ENCODE measurements around the gene TAF8. TPM values are rescaled to one million over a fixed set of nuclear protein-coding genes. Genes with fewer than 3 reads are reported as not detected.
A peak's percentile ranks its signal among the peaks of the same experiment; 100 is the strongest.

Gene TAF8
- total RNA-seq, 2 experiments from 2014 or later, result 44.1 TPM

GRCh38 chr6:42084889-42085288, 34.6 kb downstream of the TAF8 start:
- CTCF ChIA-PET, result interaction anchor here (1.7 kb wide), 1 partner anchor 19 kb away, joined by 10 read pairs; no protein-coding TSS in a partner anchor
- ATAC-seq (no peak), DNase-seq (no peak)
- Mint-ChIP-seq H3K27ac (no peak overlapping the region), H3K4me3 (no peak overlapping the region), H3K4me1 (ENCODE audit: low read depth) (no peaks in the 10 kb centered on the region), H3K27me3 (ENCODE audit: low read depth) (no peaks in the 10 kb centered on the region), H3K36me3 (ENCODE audit: low read depth) (peaks cover 12% of the 10 kb centered on the region), H3K9me3 (ENCODE audit: insufficient read depth) (no peaks in the 10 kb centered on the region)
- POLR2A ChIA-PET, result no interaction called here

DNA sequence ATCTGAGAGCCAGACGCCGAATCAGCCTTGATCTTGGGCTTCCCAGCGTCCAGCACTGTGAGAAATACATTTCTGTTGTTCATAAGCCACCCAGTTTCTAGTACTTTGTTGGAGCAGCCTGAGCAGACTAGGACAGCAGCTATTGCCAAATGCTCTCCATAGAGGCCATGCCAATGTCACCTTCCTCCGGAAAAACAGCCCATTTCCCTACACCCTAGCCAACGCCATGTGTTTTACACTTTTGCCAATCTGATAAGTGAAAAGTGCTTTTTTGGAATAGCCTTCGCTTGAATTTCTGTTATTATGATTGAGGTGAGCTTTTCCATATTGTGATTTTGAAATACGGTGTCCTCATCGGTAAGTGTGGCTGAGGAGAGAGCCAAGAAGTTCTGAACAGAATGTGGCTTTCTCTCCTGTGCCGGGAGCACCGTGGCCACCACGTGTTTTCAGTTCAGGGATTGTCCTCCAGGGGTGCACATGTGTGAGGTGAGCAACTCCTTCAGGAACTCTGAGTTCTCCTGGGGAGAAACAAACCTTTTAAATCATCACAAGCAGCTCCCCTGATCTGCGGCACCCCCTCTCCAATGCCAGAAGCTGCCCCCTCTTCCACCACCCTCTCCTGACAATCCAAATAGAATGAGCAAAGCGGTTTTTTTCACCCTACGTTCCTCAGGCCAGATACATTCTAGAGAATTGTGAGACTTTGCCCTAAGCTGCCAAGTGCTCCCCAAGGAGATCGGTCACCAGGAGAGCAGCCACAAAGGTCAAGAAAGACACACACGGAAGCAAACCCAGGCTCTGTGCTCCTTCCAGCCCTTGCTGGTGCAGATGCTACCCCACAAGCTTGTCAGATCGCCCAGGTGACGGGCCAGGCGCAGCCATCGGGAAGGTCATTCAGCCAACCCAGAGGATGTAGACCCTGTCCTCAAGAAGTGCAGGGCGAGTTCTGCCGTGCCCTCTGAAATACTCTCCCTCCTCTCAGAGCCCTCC, 36.0 kb downstream of the TAF8 start:
- CTCF ChIA-PET, result interaction anchor here (0.8 to 1.7 kb wide), 3 partner anchors 18 to 128 kb away, joined by 3 to 10 read pairs (median 8); no protein-coding TSS in a partner anchor
- no peak overlapping the region for H3K27ac Mint-ChIP-seq
- POLR2A ChIA-PET, result no interaction called here

GRCh38 chr6:42088101-42088591, 37.8 kb downstream of the TAF8 start:
- DNase-seq (no peak), ATAC-seq (no peak)
- POLR2A ChIA-PET, result no interaction called here
- H3K36me3 Mint-ChIP-seq (ENCODE audit: low read depth), result peaks cover 4% of the 10 kb centered on the region
- no peak overlapping the region for H3K27ac Mint-ChIP-seq
- no peak overlapping the region for H3K4me3 Mint-ChIP-seq
- no peaks in the 10 kb centered on the region for H3K27me3 Mint-ChIP-seq (ENCODE audit: low read depth)
- CTCF ChIA-PET, result interaction anchor here (2.5 kb wide), 1 partner anchor 16 kb away, joined by 14 read pairs; no protein-coding TSS in a partner anchor
- H3K4me1 Mint-ChIP-seq (ENCODE audit: low read depth), result no peaks in the 10 kb centered on the region
- H3K9me3 Mint-ChIP-seq (ENCODE audit: insufficient read depth), result no peaks in the 10 kb centered on the region

More for the DNA sequence above, 36.0 kb downstream of the TAF8 start:
- H3K4me3 Mint-ChIP-seq, result no peak overlapping the region
- no peaks in the 10 kb centered on the region for H3K27me3 Mint-ChIP-seq (ENCODE audit: low read depth)
- no peaks in the 10 kb centered on the region for H3K9me3 Mint-ChIP-seq (ENCODE audit: insufficient read depth)
- no peak for DNase-seq
- no peak for ATAC-seq
- H3K4me1 Mint-ChIP-seq (ENCODE audit: low read depth), result no peaks in the 10 kb centered on the region
- H3K36me3 Mint-ChIP-seq (ENCODE audit: low read depth), result peaks cover 8% of the 10 kb centered on the region

DNA sequence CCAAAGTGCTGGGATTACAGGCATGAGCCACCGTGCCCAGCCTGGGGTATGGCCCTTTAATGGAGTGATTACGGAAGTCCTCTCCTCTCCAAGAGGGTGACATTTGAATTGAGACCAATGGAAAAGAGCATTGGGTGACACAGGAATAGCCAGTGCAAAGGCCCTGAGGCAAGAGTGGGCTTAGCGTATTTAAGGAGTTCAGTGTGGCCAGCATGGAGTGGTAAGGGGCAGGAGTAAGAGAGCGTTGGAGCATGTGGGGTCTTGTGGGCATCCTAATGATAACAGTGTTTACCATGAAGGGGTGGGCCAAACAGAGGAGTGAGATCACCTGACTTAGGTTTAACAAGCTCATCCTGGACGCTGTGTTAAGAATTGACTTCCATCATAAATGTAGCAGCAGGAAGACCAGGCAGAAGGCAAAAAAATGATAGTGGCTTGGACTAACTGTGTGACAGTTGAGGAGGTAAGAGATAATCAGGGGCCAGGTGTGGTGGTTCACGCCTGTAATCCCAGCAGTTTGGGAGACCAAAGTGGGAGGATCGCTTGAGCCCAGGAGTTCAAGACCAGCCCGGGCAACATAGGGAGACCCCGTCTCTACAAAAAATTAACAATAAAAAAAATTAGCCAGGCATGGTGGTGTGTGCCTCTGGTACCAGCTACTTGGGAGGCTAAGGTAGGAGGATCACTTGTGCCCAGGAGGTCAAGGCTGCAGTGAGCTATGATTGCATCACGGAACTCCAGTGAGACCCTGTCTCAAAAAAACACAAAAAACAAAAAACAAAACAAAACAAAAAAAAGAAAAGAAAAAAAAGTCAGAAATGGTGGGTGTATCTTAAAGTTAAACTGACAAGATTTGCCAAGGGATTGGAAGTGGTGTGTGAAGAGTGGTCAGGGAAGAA, 40.7 kb downstream of the TAF8 start:
- Mint-ChIP-seq H3K9me3 (ENCODE audit: insufficient read depth) (no peaks in the 10 kb centered on the region), H3K4me1 (ENCODE audit: low read depth) (no peaks in the 10 kb centered on the region), H3K4me3 (no peak overlapping the region), H3K27ac (no peak overlapping the region), H3K27me3 (ENCODE audit: low read depth) (no peaks in the 10 kb centered on the region), H3K36me3 (ENCODE audit: low read depth) (no peaks in the 10 kb centered on the region)
- ATAC-seq, result no peak
- POLR2A ChIA-PET, result interaction anchor here (1.8 kb wide), 1 partner anchor 13 kb away, joined by 5 read pairs; no protein-coding TSS in a partner anchor
- CTCF ChIA-PET, result interaction anchor here (0.9 to 3.3 kb wide), 4 partner anchors 11 to 124 kb away, joined by 3 to 23 read pairs (median 8); no protein-coding TSS in a partner anchor
- no peak for DNase-seq

DNA sequence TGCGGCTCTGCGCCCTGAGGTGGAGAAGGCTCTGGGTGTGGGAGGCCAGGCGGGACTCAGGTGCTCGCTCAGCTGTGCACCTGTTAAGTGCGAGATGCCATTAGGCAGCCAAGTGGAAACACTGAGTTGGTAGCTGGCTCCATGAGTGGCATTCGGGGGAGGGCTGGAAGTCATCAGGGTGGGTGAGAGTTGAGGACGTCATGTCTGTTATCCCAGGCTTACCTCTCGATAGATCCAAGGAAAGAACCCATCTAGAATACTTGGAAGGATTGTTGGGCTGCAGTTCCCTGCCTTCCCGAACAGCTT, 41.3 kb downstream of the TAF8 start:
- Mint-ChIP-seq H3K9me3 (ENCODE audit: insufficient read depth) (no peaks in the 10 kb centered on the region), H3K4me1 (ENCODE audit: low read depth) (no peaks in the 10 kb centered on the region), H3K4me3 (no peak overlapping the region), H3K27me3 (ENCODE audit: low read depth) (no peaks in the 10 kb centered on the region), H3K27ac (no peak overlapping the region), H3K36me3 (ENCODE audit: low read depth) (no peaks in the 10 kb centered on the region)
- no peak for DNase-seq
- ChIA-PET CTCF (interaction anchor here (0.9 to 3.3 kb wide), 3 partner anchors 11 to 123 kb away, joined by 3 to 23 read pairs (median 3); no protein-coding TSS in a partner anchor), POLR2A (interaction anchor here (1.8 kb wide), 1 partner anchor 13 kb away, joined by 5 read pairs; no protein-coding TSS in a partner anchor)
- ATAC-seq, result no peak

- no peaks in the 10 kb centered on the region for H3K4me1 Mint-ChIP-seq (ENCODE audit: low read depth)
- CTCF ChIA-PET, result interaction anchor here (1.6 to 3.3 kb wide), 2 partner anchors 11 to 454 kb away, joined by 6 to 23 read pairs; no protein-coding TSS in a partner anchor
These were observed 43.4 kb downstream of the TAF8 start for GRCh38 chr6:42093582-42094329.

DNA sequence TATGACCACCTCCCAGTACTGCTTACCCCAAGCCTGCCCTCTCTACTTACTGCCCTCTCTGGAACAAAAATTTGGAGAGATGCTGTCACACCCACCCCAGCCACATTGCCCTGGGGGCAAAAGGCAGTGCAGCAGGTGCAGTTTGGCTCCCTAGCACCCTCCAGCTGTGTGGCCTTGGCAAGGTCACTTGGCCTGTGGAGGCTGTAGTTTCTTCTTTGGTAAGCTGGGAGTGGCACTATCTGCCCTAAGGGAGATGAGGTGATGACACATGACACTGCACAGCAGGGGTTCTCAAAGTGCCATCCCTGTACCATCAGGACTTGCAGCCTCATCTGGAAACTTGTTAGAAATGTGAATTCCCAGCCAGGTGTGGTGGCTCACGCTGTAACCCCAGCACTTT, 44.8 kb downstream of the TAF8 start:
- no peak overlapping the region for H3K4me3 Mint-ChIP-seq
- no peaks in the 10 kb centered on the region for H3K27me3 Mint-ChIP-seq (ENCODE audit: low read depth)
- no peaks in the 10 kb centered on the region for H3K36me3 Mint-ChIP-seq (ENCODE audit: low read depth)
- H3K9me3 Mint-ChIP-seq (ENCODE audit: insufficient read depth), result no peaks in the 10 kb centered on the region
- no peak for ATAC-seq
- H3K27ac Mint-ChIP-seq, result no peak overlapping the region
- H3K4me1 Mint-ChIP-seq (ENCODE audit: low read depth), result peaks cover 5% of the 10 kb centered on the region
- POLR2A ChIA-PET, result no interaction called here
- no peak for DNase-seq
- CTCF ChIA-PET, result interaction anchor here (1.3 to 2.3 kb wide), 2 partner anchors 9 to 17 kb away, joined by 3 to 14 read pairs; no protein-coding TSS in a partner anchor

More at GRCh38 chr6:42093582-42094329, 43.4 kb downstream of the TAF8 start:
- H3K27me3 Mint-ChIP-seq (ENCODE audit: low read depth), result no peaks in the 10 kb centered on the region
- H3K4me3 Mint-ChIP-seq, result no peak overlapping the region
- no peaks in the 10 kb centered on the region for H3K36me3 Mint-ChIP-seq (ENCODE audit: low read depth)
- H3K27ac Mint-ChIP-seq, result peak overlapping the region; percentile 24
- H3K9me3 Mint-ChIP-seq (ENCODE audit: insufficient read depth), result no peaks in the 10 kb centered on the region
- DNase-seq (no peak), ATAC-seq (no peak)
- POLR2A ChIA-PET, result no interaction called here

- no peak overlapping the region for H3K4me3 Mint-ChIP-seq
- no peak for DNase-seq
- no peak for ATAC-seq
- H3K36me3 Mint-ChIP-seq (ENCODE audit: low read depth), result no peaks in the 10 kb centered on the region
- H3K4me1 Mint-ChIP-seq (ENCODE audit: low read depth), result peaks cover 11% of the 10 kb centered on the region
- no peaks in the 10 kb centered on the region for H3K27me3 Mint-ChIP-seq (ENCODE audit: low read depth)
- ChIA-PET CTCF (interaction anchor here (0.9 to 2.3 kb wide), 3 partner anchors 9 to 45 kb away, joined by 3 to 14 read pairs (median 4); partner anchors contain the start of gene TAF8), POLR2A (interaction anchor here (0.6 kb wide), 1 partner anchor 135 kb away, joined by 3 read pairs; no protein-coding TSS in a partner anchor)
- no peak overlapping the region for H3K27ac Mint-ChIP-seq
- H3K9me3 Mint-ChIP-seq (ENCODE audit: insufficient read depth), result no peaks in the 10 kb centered on the region
These were observed 45.6 kb downstream of the TAF8 start for GRCh38 chr6:42095776-42096541.

DNA sequence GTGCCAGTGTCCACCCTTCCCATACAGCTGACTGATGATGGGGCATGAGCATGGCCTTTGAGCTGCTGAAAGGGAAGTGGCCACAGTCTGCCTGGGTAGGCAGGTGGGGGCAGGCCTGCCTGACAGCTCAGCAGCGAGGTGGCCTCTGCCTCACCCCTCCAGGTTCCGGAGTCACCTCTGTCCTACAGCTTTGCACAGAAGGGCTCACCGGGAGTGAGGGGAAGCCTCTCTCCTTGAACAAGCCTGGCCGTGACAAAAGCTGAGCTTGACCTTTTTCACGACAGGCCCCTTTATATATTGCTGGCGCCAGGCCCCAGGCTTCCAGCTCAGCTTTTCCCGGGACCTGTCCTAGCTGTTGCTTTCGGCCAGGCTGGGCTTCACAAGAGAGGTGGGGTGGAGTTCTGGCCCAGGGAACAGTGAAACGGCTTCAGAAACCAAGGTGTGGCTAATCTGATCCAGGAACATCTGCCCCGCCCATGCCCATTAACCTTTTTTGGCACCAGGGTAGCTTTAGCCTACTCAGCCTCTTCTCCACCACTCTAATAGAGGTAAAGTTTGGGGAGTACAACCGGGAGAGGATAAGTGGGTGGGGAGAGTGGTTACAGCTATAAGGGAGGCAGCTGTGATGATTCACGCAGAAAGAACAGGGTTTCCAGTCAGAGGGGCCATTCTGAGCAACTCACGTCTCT, 49.2 kb downstream of the TAF8 start:
- H3K27ac Mint-ChIP-seq, result peak overlapping the region; percentile 46

More for the DNA sequence above, 49.2 kb downstream of the TAF8 start:
- DNase-seq (no peak), ATAC-seq (no peak)
- POLR2A ChIA-PET, result no interaction called here
- peaks cover 26% of the 10 kb centered on the region for H3K4me1 Mint-ChIP-seq (ENCODE audit: low read depth)
- CTCF ChIA-PET, result no interaction called here
- no peaks in the 10 kb centered on the region for H3K9me3 Mint-ChIP-seq (ENCODE audit: insufficient read depth)
- no peaks in the 10 kb centered on the region for H3K36me3 Mint-ChIP-seq (ENCODE audit: low read depth)
- no peak overlapping the region for H3K4me3 Mint-ChIP-seq
- H3K27me3 Mint-ChIP-seq (ENCODE audit: low read depth), result no peaks in the 10 kb centered on the region

All from activated CD8-positive, alpha-beta T cell treated with anti-CD3 and anti-CD28 coated beads, Interleukin-2, amount 10 ng/mL, durations not matched to agents 7 days and 5 days (primary cell).